HG03175 (cell line): ENCODE data around the gene HRAS.
"Not testable (repeated sequence)": the region's sequence is repeated elsewhere in the genome, so short reads cannot be mapped to it uniquely, and the experiment has no call there.

Source experiments
- ATAC-seq: cut with Tn5 transposase; IDR thresholded peaks from one replicate; pipeline ENCODE4 v1.9.1; 2021; ENCODE audit warnings: mild to moderate bottlenecking, moderate library complexity; ENCODE audit not compliant: unreplicated experiment

Gene HRAS

DNA sequence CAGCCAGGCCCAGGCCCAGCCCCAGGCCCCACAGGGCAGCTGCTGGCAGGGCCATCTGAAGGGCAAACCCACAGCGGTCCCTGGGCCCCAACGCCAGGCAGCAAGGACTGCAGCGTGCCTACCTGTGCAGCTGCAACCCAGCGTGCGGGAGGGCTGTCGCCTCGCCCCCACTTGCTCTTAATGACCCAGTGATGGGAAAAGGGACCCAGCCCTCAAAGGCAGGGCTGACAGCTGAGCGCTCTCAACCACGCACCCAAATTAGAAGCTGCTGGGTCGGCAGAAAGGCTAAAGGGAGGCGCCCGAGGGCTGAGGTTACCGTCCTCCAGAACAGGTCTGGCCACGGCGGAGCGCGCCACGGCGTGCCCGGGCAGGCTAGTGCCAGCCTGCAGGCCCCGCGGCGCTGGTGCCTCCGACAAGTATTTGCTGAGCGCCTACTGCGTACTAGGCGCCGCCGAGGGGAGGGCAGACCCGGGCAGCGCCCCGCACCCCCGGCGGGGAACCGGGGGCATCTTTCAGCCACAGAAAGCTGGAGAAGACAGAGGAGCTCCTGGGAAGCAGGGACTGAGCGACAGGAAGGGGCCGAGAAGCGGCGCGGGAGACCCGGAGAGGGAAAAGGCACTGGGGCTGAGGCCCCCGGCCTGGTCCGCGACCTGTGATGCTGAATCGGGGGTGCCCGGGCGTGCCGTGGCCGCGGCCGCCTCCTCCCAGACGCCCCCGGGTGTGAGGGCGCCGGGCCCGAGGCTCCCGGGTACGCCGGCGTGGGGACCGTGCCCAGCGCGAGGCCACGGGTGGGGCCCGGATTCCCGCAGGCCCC, 773 bp downstream of the HRAS start:
- no peak for ATAC-seq

DNA sequence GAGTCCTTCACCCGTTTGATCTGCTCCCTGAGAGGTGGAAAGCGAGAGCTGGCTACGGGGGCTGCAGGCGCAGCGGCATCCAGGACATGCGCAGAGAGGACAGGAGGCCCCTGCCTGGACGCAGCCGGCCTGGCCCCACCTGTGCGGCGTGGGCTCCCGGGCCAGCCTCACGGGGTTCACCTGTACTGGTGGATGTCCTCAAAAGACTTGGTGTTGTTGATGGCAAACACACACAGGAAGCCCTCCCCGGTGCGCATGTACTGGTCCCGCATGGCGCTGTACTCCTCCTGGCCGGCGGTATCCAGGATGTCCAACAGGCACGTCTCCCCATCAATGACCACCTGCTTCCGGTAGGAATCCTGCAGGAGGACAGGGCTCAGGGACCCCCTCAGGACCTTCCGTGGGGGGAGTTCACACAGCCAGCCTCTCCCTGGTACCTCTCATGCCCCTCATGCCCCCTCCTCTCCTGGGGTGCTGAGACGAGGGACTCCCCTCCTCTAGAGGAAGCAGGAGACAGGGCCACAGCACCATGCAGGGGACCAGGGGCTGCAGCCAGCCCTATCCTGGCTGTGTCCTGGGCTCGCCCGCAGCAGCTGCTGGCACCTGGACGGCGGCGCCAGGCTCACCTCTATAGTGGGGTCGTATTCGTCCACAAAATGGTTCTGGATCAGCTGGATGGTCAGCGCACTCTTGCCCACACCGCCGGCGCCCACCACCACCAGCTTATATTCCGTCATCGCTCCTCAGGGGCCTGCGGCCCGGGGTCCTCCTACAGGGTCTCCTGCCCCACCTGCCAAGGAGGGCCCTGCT, 1.6 kb downstream of the HRAS start:
- no peak for ATAC-seq

GRCh38 chr11:532986-533585, 2.3 kb downstream of the HRAS start:
- no peak for ATAC-seq

GRCh38 chr11:532527-532985, 2.8 kb downstream of the HRAS start:
- ATAC-seq = no peak

DNA sequence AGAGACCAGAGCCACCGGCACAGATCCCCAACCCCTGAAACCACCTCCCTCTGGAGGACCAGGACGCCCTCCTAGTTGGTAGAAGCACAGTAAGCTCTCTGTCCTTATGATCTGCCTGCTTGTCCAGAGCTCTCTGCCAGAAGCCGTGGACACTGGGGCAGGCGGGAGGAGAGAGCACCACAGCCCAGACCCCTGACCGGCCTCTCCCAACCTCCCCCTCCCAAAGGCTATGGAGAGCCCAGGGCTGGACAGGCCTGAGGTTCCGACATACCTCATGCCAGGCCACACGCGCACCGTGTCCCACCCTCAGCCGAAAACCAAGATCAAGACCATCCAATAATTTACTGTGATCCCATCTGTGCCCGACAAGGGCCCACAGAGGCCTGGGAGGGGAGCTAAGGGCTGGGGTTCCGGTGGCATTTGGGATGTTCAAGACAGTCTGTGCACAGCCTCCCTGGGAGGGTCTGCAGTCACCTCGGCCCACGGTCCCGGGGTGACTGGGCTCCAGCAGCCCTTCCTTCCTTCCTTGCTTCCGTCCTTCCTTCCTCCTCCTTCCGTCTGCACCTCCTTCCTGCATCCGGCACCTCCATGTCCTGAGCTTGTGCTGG, 3.4 kb downstream of the HRAS start:
- ATAC-seq = no peak

GRCh38 chr11:530960-531831, 4.2 kb downstream of the HRAS start:
- ATAC-seq = no peak

DNA sequence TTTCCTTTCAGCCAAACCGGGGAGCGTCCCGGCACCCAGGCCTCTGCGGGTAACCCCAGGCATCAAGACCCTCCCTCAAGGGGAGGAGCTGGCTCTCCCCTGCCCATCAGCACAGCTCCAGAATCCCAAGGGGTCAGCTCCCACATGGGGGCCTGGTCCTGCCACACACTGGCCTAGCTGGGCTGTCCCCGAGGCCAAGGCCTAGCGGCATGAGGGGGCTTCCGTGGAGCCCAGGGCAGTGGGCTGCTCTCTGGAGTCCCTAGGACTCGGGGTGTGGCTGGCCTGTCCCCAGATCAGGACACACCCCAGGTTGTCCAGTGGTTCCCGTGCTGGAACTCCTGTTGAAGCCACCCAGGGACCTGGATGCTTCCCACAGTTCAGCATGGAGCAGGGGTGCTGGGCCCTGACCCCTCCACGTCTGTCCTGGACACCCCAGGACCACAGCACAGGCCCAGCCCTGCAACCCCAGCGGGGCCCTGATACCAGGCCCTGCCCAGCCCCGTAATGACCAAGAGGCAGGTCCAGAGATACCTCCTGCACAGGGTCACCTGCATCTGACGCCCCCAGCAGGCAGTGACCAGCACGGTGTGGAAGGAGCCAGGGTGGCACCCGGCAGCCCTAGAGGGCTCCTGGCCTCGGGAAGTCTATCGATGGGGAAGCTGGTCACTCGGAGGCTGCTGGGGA, 5.5 kb downstream of the HRAS start:
- no peak for ATAC-seq

DNA sequence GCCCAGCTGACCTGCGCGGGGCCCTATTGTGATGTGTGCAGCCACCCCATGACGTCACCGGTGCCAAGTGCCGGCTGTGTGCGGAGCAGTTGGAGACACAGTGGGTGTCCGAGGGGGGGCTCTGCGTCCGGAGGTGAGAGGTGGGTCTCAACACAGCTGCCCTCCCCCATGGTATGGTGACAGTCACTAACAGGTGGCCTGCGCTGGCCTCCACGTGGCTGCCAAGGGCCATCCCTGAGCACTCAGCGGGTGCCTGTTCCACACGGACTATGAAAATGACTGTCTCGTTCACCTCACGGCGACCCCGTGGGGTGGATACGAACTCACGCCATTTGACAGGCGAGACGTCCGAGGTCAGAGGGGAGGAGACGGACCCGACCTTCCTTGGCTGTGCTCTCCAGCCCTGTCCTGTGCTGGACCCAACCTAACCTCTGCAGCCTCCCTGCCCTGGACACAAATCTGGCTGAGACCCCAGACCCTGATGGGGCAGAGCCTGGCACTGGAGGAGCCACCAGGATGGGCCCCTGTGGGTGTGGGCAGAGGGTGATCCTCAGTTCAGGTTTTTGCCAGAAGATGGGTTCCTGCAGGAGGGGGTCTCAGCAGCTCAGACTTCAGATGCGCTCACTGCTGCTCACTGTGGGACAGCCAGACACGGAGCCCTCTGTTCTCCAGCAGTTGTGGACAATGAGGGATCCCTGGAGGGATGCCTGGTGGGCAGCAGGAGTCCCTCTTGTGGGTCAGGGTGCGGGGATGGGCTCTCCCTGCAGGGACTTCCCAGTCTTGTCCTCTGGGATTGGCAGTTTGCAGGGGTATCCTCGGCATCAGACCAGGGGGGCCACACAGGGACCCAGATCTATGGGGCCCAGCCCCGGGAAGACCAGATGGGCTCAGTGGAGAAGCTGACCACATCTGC, 6.3 kb downstream of the HRAS start:
- no peak for ATAC-seq

DNA sequence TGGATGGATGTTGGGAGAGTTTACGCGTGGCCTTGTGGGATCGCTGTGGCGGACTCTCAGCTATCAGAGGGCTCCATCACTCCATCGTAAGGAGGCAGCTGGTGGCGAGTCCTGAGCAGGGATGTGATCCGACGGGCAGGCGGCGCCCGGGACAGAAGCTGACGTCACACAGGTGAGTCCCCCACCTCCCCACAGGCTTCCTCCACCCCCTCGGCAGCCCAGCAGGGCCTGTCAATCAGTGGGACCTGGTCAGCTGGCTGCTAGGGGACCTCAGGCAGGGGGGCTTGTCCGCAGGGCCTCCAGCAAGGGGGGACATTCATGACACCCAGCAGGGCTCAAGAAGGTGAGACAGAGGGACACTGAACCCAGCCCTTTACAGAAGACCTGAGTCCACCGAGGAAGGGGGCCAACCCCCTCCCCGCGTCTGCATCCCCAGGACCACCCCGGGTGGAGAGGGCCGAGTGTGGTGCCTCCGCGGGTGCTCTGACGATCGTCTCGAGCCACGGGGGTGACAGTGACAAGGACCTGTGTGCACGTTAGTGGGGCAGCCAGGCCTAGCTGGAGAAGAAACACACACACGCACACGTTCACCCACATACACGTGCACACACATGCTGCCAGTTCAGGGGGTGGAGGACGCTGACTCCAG, 7.1 kb downstream of the HRAS start:
- no peak for ATAC-seq

GRCh38 chr11:526192-526591, 9.2 kb downstream of the HRAS start:
- no peak for ATAC-seq

DNA sequence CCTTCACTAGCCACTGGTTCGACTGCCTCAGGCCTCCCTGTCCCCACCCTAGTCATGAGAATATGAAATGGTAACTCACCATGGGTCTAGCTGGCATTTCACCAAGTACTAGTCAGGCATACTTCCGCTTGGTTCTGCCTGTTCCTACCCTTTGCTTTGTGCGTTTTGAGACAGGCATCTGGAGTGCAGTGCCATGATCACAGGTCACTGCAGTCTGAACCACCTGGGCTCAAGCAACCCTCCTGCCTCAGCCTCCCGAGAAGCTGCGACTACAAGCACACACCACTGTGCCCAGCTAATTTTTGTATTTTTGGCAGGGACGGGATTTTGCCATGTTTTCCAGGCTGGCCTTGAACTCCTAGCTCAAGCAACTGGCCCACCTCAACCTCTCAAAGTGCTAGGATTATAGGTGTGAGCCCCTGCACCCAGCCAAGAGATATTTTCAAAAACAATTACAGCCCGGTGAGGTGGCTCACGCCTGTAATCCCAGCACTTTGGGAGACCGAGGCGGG, 14.1 kb downstream of the HRAS start:
- no peak for ATAC-seq

GRCh38 chr11:520428-521176, 14.8 kb downstream of the HRAS start:
- no peak for ATAC-seq

GRCh38 chr11:518463-519202, 16.7 kb downstream of the HRAS start:
- ATAC-seq = peak; percentile 85

DNA sequence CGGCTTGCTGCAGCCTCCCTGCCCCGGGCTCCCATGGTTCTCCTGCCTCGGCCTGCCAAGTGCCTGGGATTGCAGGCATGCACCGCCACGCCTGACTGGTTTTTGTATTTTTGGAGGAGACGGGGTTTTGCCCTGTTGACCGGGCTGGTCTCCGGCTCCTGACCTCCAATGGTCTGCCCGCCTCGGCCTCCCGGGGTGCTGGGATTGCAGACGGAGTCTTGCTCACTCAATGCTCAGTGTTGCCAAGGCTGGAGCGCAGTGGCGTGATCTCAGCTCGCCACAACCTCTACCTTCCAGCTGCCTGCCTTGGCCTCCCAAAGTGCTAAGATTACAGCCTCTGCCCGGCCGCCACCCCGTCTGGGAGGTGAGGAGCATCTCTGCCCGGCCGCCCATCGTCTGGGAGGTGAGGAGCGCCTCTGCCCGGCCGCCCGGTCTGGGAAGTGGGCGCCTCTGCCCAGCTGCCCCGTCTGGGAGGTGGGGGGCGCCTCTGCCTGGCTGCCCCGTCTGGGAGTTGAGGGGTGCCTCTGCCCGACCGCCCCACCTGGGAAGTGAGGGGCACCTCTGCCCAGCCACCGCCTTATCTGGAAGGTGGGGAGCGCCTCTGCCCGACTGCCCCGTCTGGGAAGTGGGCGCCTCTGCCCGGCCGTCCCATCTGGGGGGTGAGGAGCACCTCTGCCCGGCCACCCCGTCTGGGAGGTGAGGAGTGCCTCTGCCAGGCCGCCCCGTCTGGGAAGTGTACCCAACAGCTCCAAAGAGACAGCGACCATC, 18.3 kb downstream of the HRAS start:
- not testable (repeated sequence) for ATAC-seq

- ATAC-seq = no peak
Observed at GRCh38 chr11:516400-516799, 19.0 kb downstream of the HRAS start.

DNA sequence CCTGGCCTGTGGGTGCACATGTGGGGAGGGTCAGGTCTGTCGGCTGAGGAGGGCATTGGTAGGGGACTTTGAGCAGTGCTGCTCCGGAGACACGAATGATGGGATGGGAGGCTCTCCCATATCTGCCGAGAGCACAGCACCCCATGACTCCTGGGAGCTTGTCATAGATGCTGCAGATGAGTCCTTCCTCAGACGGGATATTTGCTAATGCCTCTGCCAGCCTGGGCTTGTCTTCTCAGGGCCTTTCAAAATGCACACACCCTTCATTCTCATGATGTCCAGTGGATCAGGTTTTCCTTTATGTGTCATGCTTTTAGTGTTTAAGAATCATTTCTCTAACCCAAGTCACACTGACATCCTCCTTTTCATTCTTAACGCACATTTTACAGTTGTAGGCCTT, 20.2 kb downstream of the HRAS start:
- ATAC-seq = no peak
